H1 (cell line): ENCODE data around the gene PTEN. TPM values are rescaled to one million over a fixed set of nuclear protein-coding genes. Genes with fewer than 3 reads are reported as not detected.

Experiments
- CTCF ChIA-PET: fragments of 300-600 bp; sonication (Branson Sonifier 250); formaldehyde crosslinking; loops from one replicate; lab custom pipeline; 2021; ENCODE audit not compliant: partially characterized antibody; lab: Charles Lee
- POLR2A ChIA-PET: fragments of 300-600 bp; sonication (Branson Sonifier 250); formaldehyde crosslinking; loops from one replicate; lab custom pipeline; 2021; ENCODE audit warnings: inconsistent platforms; ENCODE audit not compliant: partially characterized antibody; lab: Charles Lee
- DNase-seq, 2 experiments: peaks; one replicate each; pipeline versions ENCODE4 v3.0.0 to v3.0.0-alpha.2; 2010 to 2022; ENCODE audit warnings: low spot score in 2 of 2, low read depth in 1 of 2, mixed read lengths in 1 of 2
- FAIRE-seq: peaks from 2 replicates; lab custom pipeline; 2011; peaks lifted over from hg19 to GRCh38; lab: Jason Lieb, UNC
- H2AFZ ChIP-seq: 2 replicates; pipeline ENCODE4 v1.8.1; 2012; ENCODE audit warnings: low read length, inconsistent platforms
- H2AK5ac ChIP-seq: 2 replicates; pipeline ENCODE4 v1.6.1; 2013; ENCODE audit warnings: low read depth, low read length
- H2BK120ac ChIP-seq: replicated peaks from 2 replicates; pipeline ENCODE3; 2013; ENCODE audit warnings: low read depth, low read length, inconsistent platforms
- H2BK12ac ChIP-seq: 2 replicates; pipeline ENCODE4 v1.6.1; 2013; ENCODE audit warnings: low read depth, low read length
- H2BK15ac ChIP-seq: 2 replicates; pipeline ENCODE4 v1.6.1; 2013; ENCODE audit warnings: low read length
- H2BK20ac ChIP-seq: 2 replicates; pipeline ENCODE4 v1.6.1; 2013; ENCODE audit warnings: low read length
- H2BK5ac ChIP-seq: 2 replicates; pipeline ENCODE4 v1.6.1; 2013; ENCODE audit warnings: low read depth, low read length
- H3K14ac ChIP-seq: 2 replicates; pipeline ENCODE4 v1.6.1; 2013; ENCODE audit warnings: inconsistent platforms; ENCODE audit not compliant: insufficient read length
- H3K18ac ChIP-seq: 2 replicates; pipeline ENCODE4 v1.6.1; 2013; ENCODE audit warnings: low read length; ENCODE audit errors: extremely low read depth
- H3K23ac ChIP-seq: 2 replicates; pipeline ENCODE4 v1.6.1; 2013; ENCODE audit warnings: inconsistent platforms; ENCODE audit not compliant: insufficient read length
- H3K23me2 ChIP-seq: 2 replicates; pipeline ENCODE4 v1.6.1; 2013; ENCODE audit warnings: low read depth, low read length
- H3K27ac ChIP-seq: 2 replicates; pipeline ENCODE4 v1.6.1; 2011; ENCODE audit warnings: low read depth, low read length, inconsistent platforms
- H3K27me3 ChIP-seq, 4 experiments: replicated peaks in 1 of 4; 1 replicate in 1 of 4; 2 replicates in 3 of 4; pipeline versions ENCODE4 v1.6.1 to v1.8.1; 2011 to 2013; ENCODE audit warnings: low read length in 3 of 4, mild to moderate bottlenecking in 3 of 4, inconsistent platforms in 2 of 4, mixed read lengths in 2 of 4, moderate library complexity in 1 of 4; ENCODE audit not compliant: control insufficient read depth in 3 of 4, insufficient read depth in 3 of 4; ENCODE audit errors: extremely low read depth in 1 of 4
- H3K36me3 ChIP-seq, 4 experiments: 2 replicates each; pipeline versions ENCODE4 v1.6.1 to v1.8.1; 2011 to 2013; ENCODE audit warnings: mild to moderate bottlenecking in 4 of 4, low read length in 3 of 4, moderate library complexity in 2 of 4, control low read depth in 1 of 4, inconsistent platforms in 1 of 4; ENCODE audit not compliant: insufficient read depth in 4 of 4, control insufficient read depth in 2 of 4
- H3K4ac ChIP-seq: replicated peaks from 2 replicates; pipeline ENCODE3; 2013; ENCODE audit warnings: low read length, low read depth, mixed read lengths, inconsistent platforms; ENCODE audit not compliant: insufficient read length
- H3K4me1 ChIP-seq, 4 experiments: replicated peaks in 1 of 4; 1 replicate in 1 of 4; 2 replicates in 3 of 4; pipeline versions ENCODE4 v1.6.1 to v1.8.1; 2011 to 2013; ENCODE audit warnings: low read length in 3 of 4, inconsistent platforms in 2 of 4, mixed read lengths in 1 of 4; ENCODE audit not compliant: insufficient read depth in 4 of 4, control insufficient read depth in 3 of 4
- H3K4me2 ChIP-seq, 2 experiments: 2 replicates each; pipeline versions ENCODE4 v1.6.1 to v1.8.1; 2011 to 2013; ENCODE audit warnings: low read depth in 2 of 2, low read length in 2 of 2, control low read depth in 1 of 2, inconsistent platforms in 1 of 2, mild to moderate bottlenecking in 1 of 2; ENCODE audit not compliant: insufficient read depth in 1 of 2
- H3K4me3 ChIP-seq, 4 experiments: fragments of 200-600, 300-600 bp in 1 of 4; sonication (generic), shearing (Covaris generic), sonication (Bioruptor Twin) in 1 of 4; 2 replicates each; pipeline versions ENCODE4 v1.5.1 to v1.8.1; 2011 to 2016; ENCODE audit warnings: low read length in 4 of 4, low read depth in 3 of 4, control low read depth in 2 of 4, inconsistent platforms in 2 of 4, mild to moderate bottlenecking in 2 of 4, mixed read lengths in 1 of 4, moderate library complexity in 1 of 4; ENCODE audit not compliant: insufficient read depth in 2 of 4; ENCODE audit errors: extremely low read depth in 1 of 4
- H3K56ac ChIP-seq: replicated peaks from 2 replicates; pipeline ENCODE3; 2013; ENCODE audit warnings: low read depth, mild to moderate bottlenecking, mixed read lengths, low read length, inconsistent platforms; ENCODE audit not compliant: insufficient read length
- H3K79me1 ChIP-seq: 2 replicates; pipeline ENCODE4 v1.6.1; 2013; ENCODE audit warnings: low read depth, low read length, control low read depth
- H3K79me2 ChIP-seq, 2 experiments: 2 replicates each; pipeline versions ENCODE4 v1.6.1 to v1.8.1; 2012 to 2013; ENCODE audit warnings: low read length in 2 of 2, mild to moderate bottlenecking in 2 of 2, inconsistent platforms in 1 of 2; ENCODE audit not compliant: insufficient read depth in 2 of 2, control insufficient read depth in 1 of 2
- H3K9ac ChIP-seq, 4 experiments: replicated peaks in 1 of 4; 1 replicate in 1 of 4; 2 replicates in 3 of 4; pipeline versions ENCODE4 v1.6.1 to v1.8.1; 2011 to 2013; ENCODE audit warnings: low read depth in 3 of 4, low read length in 3 of 4, control low read depth in 2 of 4, mild to moderate bottlenecking in 2 of 4, moderate library complexity in 2 of 4, inconsistent platforms in 1 of 4; ENCODE audit errors: extremely low read depth in 1 of 4
- H3K9me3 ChIP-seq, 2 experiments: 2 replicates each; pipeline versions ENCODE4 v1.6.1 to v1.8.1; 2012 to 2013; ENCODE audit warnings: mild to moderate bottlenecking in 2 of 2, moderate library complexity in 2 of 2, control low read depth in 1 of 2, inconsistent platforms in 1 of 2, low read depth in 1 of 2, low read length in 1 of 2, mixed read lengths in 1 of 2; ENCODE audit not compliant: insufficient read depth in 2 of 2
- H4K20me1 ChIP-seq, 2 experiments: replicated peaks in 1 of 2; 2 replicates each; pipeline versions ENCODE3 to v1.8.1; 2011 to 2013; ENCODE audit warnings: inconsistent platforms in 2 of 2, low read length in 2 of 2, mild to moderate bottlenecking in 1 of 2; ENCODE audit not compliant: insufficient read depth in 2 of 2, control insufficient read depth in 1 of 2
- H4K5ac ChIP-seq: 2 replicates; pipeline ENCODE4 v1.6.1; 2013; ENCODE audit warnings: low read length, low read depth, mixed read lengths, inconsistent platforms; ENCODE audit not compliant: insufficient read length
- H4K8ac ChIP-seq: 2 replicates; pipeline ENCODE4 v1.8.0; 2013; ENCODE audit warnings: mild to moderate bottlenecking, moderate library complexity, low read length, inconsistent platforms; ENCODE audit not compliant: insufficient read depth; ENCODE audit errors: extremely low read depth
- H4K91ac ChIP-seq: replicated peaks from 2 replicates; pipeline ENCODE3; 2013; ENCODE audit warnings: low read length, mixed read lengths, inconsistent platforms; ENCODE audit not compliant: insufficient read length
- ASH2L ChIP-seq: fragments of 200-600, 300-600 bp; sonication (generic); IDR thresholded peaks from one replicate; pipeline ENCODE4 v1.7.1; 2017; ENCODE audit warnings: low read length
- BACH1 ChIP-seq: IDR thresholded peaks from 2 replicates; pipeline ENCODE4 v1.6.1; 2012; ENCODE audit warnings: low read length, improper control_type of control experiment
- BCL11A ChIP-seq, 2 experiments: IDR thresholded peaks; one replicate each; pipeline ENCODE4 v1.6.1; 2011; ENCODE audit warnings: low read depth in 2 of 2, low read length in 2 of 2, mild to moderate bottlenecking in 2 of 2
- CHD2 ChIP-seq: IDR thresholded peaks from 2 replicates; pipeline ENCODE4 v1.6.1; 2012; ENCODE audit warnings: low read length, improper control_type of control experiment
- EZH2 ChIP-seq: fragments of 200-600 bp; sonication (generic); IDR thresholded peaks from 2 replicates; pipeline ENCODE4 v1.7.1; 2012; ENCODE audit warnings: low read depth, mild to moderate bottlenecking, moderate library complexity, low read length, inconsistent platforms; ENCODE audit not compliant: severe bottlenecking
- GABPA ChIP-seq: IDR thresholded peaks from 2 replicates; pipeline ENCODE4 v1.6.1; 2011; ENCODE audit warnings: mild to moderate bottlenecking, low read length, moderate library complexity, borderline replicate concordance; ENCODE audit not compliant: insufficient read depth
- JUND ChIP-seq: IDR thresholded peaks from 2 replicates; pipeline ENCODE4 v1.6.1; 2011; ENCODE audit warnings: mild to moderate bottlenecking, improper control_type of control experiment, low read length
- KDM4A ChIP-seq: IDR thresholded peaks from one replicate; pipeline ENCODE4 v1.7.1; 2012; ENCODE audit warnings: low read depth, mild to moderate bottlenecking, moderate library complexity, low read length, inconsistent platforms; ENCODE audit not compliant: severe bottlenecking
- MAFK ChIP-seq: IDR thresholded peaks from 2 replicates; pipeline ENCODE4 v1.6.1; 2012; ENCODE audit warnings: low read depth, mild to moderate bottlenecking, improper control_type of control experiment, low read length
- NANOG ChIP-seq: IDR thresholded peaks from 2 replicates; pipeline ENCODE4 v1.6.1; 2011; ENCODE audit warnings: low read length, low read depth, mild to moderate bottlenecking, inconsistent platforms; ENCODE audit not compliant: insufficient read depth, poor library complexity, severe bottlenecking
- SP1 ChIP-seq: IDR thresholded peaks from 2 replicates; pipeline ENCODE4 v1.6.1; 2011; ENCODE audit warnings: low read depth, low read length
- TCF12 ChIP-seq: IDR thresholded peaks from 2 replicates; pipeline ENCODE4 v1.6.1; 2011; ENCODE audit warnings: low read depth, mild to moderate bottlenecking, low read length
- WGBS, 2 experiments: shearing (Covaris generic) in 1 of 2; methylation state at CpG; one replicate each; pipeline versions ENCODE4 v1.1.6 to v1.1.7; 2013 to 2015; ENCODE audit warnings: low lambda C conversion rate in 2 of 2, mixed read lengths in 2 of 2, inconsistent platforms in 1 of 2, low coverage in 1 of 2, missing lambda C conversion rate in 1 of 2; ENCODE audit not compliant: insufficient replicate concordance in 2 of 2, insufficient coverage in 1 of 2, insufficient read length in 1 of 2; ENCODE audit errors: extremely low coverage in 1 of 2, missing lambda C conversion rate in 1 of 2; 5-methylcytosine and 5-hydroxymethylcytosine counted together
- polyA plus RNA-seq, 7 experiments: library from polyadenylated mRNA; depleted of rRNA in 3 of 7; stranded (reverse) in 5 of 7; unstranded in 2 of 7; fragments of >200 nt in 5 of 7; fragments of 200-250 nt in 2 of 7; gene quantifications; 1 replicate in 5 of 7; 2 replicates in 1 of 7; 4 replicates in 1 of 7; pipeline versions ENCODE4 v1.2.1 to v1.2.3, GENCODE V29; 2011 to 2013; ENCODE audit warnings: missing spikeins in 2 of 7, mixed read lengths in 2 of 7
- total RNA-seq: library from RNA; stranded (reverse); fragmentation: NEBNext Ultra II Directional; extraction: Animal tissue kit (Norgen Biotek cat#: 25700); gene quantifications from 2 replicates; pipeline ENCODE4 v1.2.1, GENCODE V29; 2021

Gene PTEN
- total and polyA plus RNA-seq, 2 of the 8 experiments (the other 6 are each of a cell fraction or from before 2014, with no cell fraction given): 6.3 to 48.7 TPM

DNA sequence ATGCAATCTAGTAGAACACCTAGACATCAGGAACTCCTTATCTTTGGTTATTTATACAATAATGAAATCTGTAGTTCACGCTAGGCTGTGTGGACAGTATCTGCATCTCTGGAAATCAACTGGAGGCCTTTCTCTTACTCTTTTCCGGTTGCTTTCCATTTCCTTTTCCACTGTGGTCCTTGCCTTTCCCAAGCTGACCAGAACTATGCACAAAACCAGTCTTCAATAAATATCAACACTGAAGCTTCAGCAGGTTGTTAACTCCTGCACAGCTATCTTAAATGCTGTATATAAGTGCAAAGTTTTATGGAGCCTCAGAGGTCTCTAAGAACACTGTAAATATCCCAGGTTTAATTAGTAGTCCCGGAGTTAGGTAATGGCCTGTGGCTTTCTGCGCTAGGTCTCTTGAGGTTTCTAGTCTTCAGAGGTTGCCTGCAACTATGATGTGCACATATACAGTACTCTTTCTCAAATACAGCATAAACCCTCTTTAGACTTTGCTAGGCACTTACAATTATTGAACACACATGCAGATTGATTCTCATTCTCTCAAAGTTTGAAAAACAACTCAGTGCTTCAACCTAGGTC lies 2.5 kb upstream of the PTEN start:
- Histone ChIP-seq H2BK5ac (no peak overlapping the region), H2BK20ac (no peak overlapping the region), H2BK15ac (no peak overlapping the region), H3K9me3 (no peaks in the 10 kb centered on the region), H2AK5ac (no peak overlapping the region), H3K27me3 (no peaks in the 10 kb centered on the region), H2BK120ac (no peak overlapping the region), H3K4me2 (peak overlapping the region; percentile 78 to 98; a peak in 3 of 4 replicates), H4K91ac (no peak overlapping the region), H3K79me1 (no peaks in the 10 kb centered on the region), H3K36me3 (no peaks in the 10 kb centered on the region), H3K4ac (no peak overlapping the region), H3K23ac (no peak overlapping the region), H3K4me3 (peak overlapping the region; percentile 83 to 96 (median 90); a peak in 6 of 8 replicates), H3K56ac (no peak overlapping the region), H3K27ac (no peak overlapping the region), H3K4me1 (peaks cover 0 to 3% (median 1%) of the 10 kb centered on the region in 4 experiments; a peak in 4 of 7 replicates), H4K8ac (no peak overlapping the region), H3K79me2 (peaks cover 18% of the 10 kb centered on the region in 2 experiments), H3K18ac (no peak overlapping the region), H3K23me2 (peaks cover 24% of the 10 kb centered on the region), H3K14ac (no peak overlapping the region), H4K5ac (no peak overlapping the region), H2BK12ac (no peak overlapping the region), H3K9ac (0 out of 7 replicates have a peak overlapping the region, but pooled peaks of 1 of the 4 experiments have one; percentile 71), H2AFZ (no peak overlapping the region; the same call in 1 of the 2 replicates), H4K20me1 (peaks cover 10 to 11% of the 10 kb centered on the region in 2 experiments)
- no peak for FAIRE-seq
- WGBS, 2 experiments: 96% methylated on average over 4 of the region's 4 CpGs; no CpG with 5 or more reads in 1 of the 2 experiments
- DNase-seq: no peak
- POLR2A ChIA-PET: interaction anchor here (0.6 to 4.4 kb wide), 18 partner anchors 13 to 722 kb away, joined by 3 to 24 read pairs (median 4); partner anchors contain the start of genes ATAD1 and RNLS
- CTCF ChIA-PET: interaction anchor here (0.5 to 3.8 kb wide), 8 partner anchors 10 to 692 kb away, joined by 3 to 19 read pairs (median 4); no protein-coding TSS in a partner anchor
- TF ChIP-seq BACH1 (no peak), KDM4A (no peak), JUND (no peak), BCL11A (IDR thresholded peaks at IDR 0.05; ENCODE audit: low read depth in 2 of 2, low read length in 2 of 2) (no peak), NANOG (no peak), GABPA (no peak), SP1 (no peak), TCF12 (no peak), EZH2 (no peak), MAFK (no peak), CHD2 (no peak), ASH2L (no peak)
